HEK293 (cell line): ENCODE data around the gene MAMDC2.

Experiments
- GLIS1 ChIP-seq: fragments of 450-650 bp; formaldehyde crosslinking; IDR thresholded peaks from 2 replicates; pipeline ENCODE4 v1.5.1; 2016; ENCODE audit warnings: missing biosample characterization, missing genetic modification characterization
- HOXD13 ChIP-seq: sonication (generic); formaldehyde crosslinking; IDR thresholded peaks from 2 replicates; pipeline ENCODE4 v1.8.0; 2022; ENCODE audit warnings: missing genetic modification reagents, borderline replicate concordance
- KLF8 ChIP-seq: fragments of 450-650 bp; formaldehyde crosslinking; IDR thresholded peaks from 2 replicates; pipeline ENCODE4 v1.5.1; 2016; ENCODE audit warnings: missing biosample characterization, missing genetic modification characterization
- YY2 ChIP-seq: fragments of 450-650 bp; formaldehyde crosslinking; IDR thresholded peaks from 2 replicates; pipeline ENCODE4 v1.5.1; 2016; ENCODE audit warnings: missing biosample characterization, missing genetic modification characterization
- ZNF311 ChIP-seq: fragments of 450-650 bp; formaldehyde crosslinking; IDR thresholded peaks from 2 replicates; pipeline ENCODE4 v1.5.1; 2017; ENCODE audit warnings: missing biosample characterization, missing genetic modification characterization, borderline replicate concordance
- ZNF48 ChIP-seq: fragments of 450-650 bp; formaldehyde crosslinking; IDR thresholded peaks from 2 replicates; pipeline ENCODE4 v1.5.1; 2016; ENCODE audit warnings: missing biosample characterization, missing genetic modification characterization
- ZNF510 ChIP-seq: fragments of 450-650 bp; formaldehyde crosslinking; IDR thresholded peaks from 2 replicates; pipeline ENCODE4 v1.5.1; 2018; ENCODE audit warnings: mild to moderate bottlenecking, missing genetic modification characterization, missing biosample characterization; ENCODE audit not compliant: insufficient replicate concordance
- ZNF544 ChIP-seq: fragments of 450-650 bp; formaldehyde crosslinking; IDR thresholded peaks from 2 replicates; pipeline ENCODE4 v1.5.0; 2017; ENCODE audit warnings: missing biosample characterization, missing genetic modification characterization
- ZNF621 ChIP-seq: fragments of 450-650 bp; formaldehyde crosslinking; IDR thresholded peaks from 2 replicates; pipeline ENCODE4 v1.5.1; 2017; ENCODE audit warnings: missing biosample characterization, missing genetic modification characterization
- ZNF658 ChIP-seq: fragments of 450-650 bp; formaldehyde crosslinking; IDR thresholded peaks from 2 replicates; pipeline ENCODE4; 2016; ENCODE audit warnings: missing biosample characterization, missing genetic modification characterization
- TF ChIP-seq, protein P1 (sequence below): fragments of 450-650 bp; formaldehyde crosslinking; IDR thresholded peaks from 2 replicates; pipeline ENCODE4 v1.5.1; 2016; ENCODE audit warnings: missing biosample characterization, missing genetic modification characterization
- TF ChIP-seq, protein P2 (sequence below): fragments of 450-650 bp; formaldehyde crosslinking; IDR thresholded peaks from 2 replicates; pipeline ENCODE4 v1.5.1; 2016; ENCODE audit warnings: missing biosample characterization, missing genetic modification characterization
- TF ChIP-seq, protein P3 (sequence below): IDR thresholded peaks from 2 replicates; pipeline ENCODE4 v1.6.1; 2011; ENCODE audit warnings: mild to moderate bottlenecking, low read depth, low read length, borderline replicate concordance
- TF ChIP-seq, protein P4 (sequence below): fragments of 450-650 bp; formaldehyde crosslinking; IDR thresholded peaks from 2 replicates; pipeline ENCODE4 v1.5.1; 2016; ENCODE audit warnings: missing biosample characterization, missing genetic modification characterization

DNA sequence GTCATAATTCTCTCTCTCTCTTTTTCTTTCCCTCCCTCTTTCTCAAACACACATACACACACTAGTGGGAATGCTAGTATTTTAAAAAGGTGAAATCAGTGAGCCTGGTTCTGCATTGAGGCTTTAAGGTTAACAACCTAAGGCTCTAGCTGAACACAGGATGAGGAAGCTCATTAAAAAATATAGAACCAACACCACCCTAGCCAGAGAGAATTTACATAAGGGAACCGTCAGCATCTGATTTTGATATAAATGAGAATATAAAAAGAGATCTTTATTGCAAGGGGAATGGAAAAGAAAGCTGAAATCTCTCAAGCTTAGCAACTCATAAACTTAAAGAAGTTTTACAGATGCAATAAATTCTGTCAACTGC is 100.5 kb downstream of the MAMDC2 start:
- TF ChIP-seq, protein P1, sequence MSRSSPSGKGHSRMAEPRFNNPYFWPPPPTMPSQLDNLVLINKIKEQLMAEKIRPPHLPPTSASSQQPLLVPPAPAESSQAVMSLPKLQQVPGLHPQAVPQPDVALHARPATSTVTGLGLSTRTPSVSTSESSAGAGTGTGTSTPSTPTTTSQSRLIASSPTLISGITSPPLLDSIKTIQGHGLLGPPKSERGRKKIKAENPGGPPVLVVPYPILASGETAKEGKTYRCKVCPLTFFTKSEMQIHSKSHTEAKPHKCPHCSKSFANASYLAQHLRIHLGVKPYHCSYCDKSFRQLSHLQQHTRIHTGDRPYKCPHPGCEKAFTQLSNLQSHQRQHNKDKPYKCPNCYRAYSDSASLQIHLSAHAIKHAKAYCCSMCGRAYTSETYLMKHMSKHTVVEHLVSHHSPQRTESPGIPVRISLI (tag by site-specific recombination): no peak
- TF ChIP-seq YY2 (tag by site-specific recombination) (no peak), ZNF658 (tag by site-specific recombination) (no peak), KLF8 (tag by site-specific recombination) (no peak), HOXD13 (no peak), ZNF510 (no peak), ZNF621 (tag by site-specific recombination) (no peak), GLIS1 (tag by site-specific recombination) (no peak), ZNF311 (tag by site-specific recombination) (no peak), ZNF48 (no peak), ZNF544 (tag by site-specific recombination) (no peak)
- TF ChIP-seq, protein P2, sequence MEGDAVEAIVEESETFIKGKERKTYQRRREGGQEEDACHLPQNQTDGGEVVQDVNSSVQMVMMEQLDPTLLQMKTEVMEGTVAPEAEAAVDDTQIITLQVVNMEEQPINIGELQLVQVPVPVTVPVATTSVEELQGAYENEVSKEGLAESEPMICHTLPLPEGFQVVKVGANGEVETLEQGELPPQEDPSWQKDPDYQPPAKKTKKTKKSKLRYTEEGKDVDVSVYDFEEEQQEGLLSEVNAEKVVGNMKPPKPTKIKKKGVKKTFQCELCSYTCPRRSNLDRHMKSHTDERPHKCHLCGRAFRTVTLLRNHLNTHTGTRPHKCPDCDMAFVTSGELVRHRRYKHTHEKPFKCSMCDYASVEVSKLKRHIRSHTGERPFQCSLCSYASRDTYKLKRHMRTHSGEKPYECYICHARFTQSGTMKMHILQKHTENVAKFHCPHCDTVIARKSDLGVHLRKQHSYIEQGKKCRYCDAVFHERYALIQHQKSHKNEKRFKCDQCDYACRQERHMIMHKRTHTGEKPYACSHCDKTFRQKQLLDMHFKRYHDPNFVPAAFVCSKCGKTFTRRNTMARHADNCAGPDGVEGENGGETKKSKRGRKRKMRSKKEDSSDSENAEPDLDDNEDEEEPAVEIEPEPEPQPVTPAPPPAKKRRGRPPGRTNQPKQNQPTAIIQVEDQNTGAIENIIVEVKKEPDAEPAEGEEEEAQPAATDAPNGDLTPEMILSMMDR (tag by site-specific recombination): no peak
- TF ChIP-seq, protein P3, sequence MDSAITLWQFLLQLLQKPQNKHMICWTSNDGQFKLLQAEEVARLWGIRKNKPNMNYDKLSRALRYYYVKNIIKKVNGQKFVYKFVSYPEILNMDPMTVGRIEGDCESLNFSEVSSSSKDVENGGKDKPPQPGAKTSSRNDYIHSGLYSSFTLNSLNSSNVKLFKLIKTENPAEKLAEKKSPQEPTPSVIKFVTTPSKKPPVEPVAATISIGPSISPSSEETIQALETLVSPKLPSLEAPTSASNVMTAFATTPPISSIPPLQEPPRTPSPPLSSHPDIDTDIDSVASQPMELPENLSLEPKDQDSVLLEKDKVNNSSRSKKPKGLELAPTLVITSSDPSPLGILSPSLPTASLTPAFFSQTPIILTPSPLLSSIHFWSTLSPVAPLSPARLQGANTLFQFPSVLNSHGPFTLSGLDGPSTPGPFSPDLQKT: no peak
- TF ChIP-seq, protein P4, sequence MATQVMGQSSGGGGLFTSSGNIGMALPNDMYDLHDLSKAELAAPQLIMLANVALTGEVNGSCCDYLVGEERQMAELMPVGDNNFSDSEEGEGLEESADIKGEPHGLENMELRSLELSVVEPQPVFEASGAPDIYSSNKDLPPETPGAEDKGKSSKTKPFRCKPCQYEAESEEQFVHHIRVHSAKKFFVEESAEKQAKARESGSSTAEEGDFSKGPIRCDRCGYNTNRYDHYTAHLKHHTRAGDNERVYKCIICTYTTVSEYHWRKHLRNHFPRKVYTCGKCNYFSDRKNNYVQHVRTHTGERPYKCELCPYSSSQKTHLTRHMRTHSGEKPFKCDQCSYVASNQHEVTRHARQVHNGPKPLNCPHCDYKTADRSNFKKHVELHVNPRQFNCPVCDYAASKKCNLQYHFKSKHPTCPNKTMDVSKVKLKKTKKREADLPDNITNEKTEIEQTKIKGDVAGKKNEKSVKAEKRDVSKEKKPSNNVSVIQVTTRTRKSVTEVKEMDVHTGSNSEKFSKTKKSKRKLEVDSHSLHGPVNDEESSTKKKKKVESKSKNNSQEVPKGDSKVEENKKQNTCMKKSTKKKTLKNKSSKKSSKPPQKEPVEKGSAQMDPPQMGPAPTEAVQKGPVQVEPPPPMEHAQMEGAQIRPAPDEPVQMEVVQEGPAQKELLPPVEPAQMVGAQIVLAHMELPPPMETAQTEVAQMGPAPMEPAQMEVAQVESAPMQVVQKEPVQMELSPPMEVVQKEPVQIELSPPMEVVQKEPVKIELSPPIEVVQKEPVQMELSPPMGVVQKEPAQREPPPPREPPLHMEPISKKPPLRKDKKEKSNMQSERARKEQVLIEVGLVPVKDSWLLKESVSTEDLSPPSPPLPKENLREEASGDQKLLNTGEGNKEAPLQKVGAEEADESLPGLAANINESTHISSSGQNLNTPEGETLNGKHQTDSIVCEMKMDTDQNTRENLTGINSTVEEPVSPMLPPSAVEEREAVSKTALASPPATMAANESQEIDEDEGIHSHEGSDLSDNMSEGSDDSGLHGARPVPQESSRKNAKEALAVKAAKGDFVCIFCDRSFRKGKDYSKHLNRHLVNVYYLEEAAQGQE (tag by site-specific recombination): no peak
